Measurements from ENCODE around the gene SIK3.

SIK3 gene

DNA sequence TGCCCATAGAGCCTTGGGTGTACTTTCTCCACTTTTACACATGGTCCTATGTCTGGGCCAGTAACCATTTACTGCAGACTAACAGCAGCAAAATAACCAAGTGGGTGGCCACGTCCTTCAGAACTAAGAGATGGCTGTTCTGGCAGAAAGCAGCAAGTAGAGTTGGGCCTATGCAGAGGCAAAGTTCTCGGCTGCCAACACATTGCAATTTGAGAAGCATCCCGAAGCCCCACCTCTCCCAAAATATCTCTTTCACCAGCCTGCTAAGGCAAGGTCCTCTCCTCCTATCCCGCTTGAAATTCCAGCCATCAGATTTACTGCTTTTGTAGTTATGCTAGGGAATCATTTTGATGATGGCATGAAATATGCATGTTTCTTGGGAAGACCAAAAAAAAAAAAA lies 142.3 kb downstream of the SIK3 start:
- no peak for DNase-seq

DNA sequence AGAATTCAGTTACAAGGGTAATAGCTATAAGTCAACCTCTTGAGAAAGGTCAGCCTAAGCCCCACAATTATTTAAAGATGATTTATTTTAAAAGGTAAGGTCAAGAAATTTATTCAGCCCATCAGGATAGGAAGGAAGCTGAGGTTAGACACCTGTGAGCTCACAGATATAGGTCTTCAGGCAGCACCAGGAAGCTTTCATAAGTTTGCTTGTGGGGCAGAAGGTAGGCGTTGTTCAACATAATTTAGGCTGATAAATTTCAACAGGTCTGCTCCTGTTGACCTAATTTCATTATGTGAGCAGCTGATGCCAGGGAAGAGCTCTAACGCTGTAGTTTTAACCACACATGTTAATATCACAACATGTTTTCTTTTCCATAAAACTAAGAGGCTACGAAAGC lies 142.7 kb downstream of the SIK3 start:
- DNase-seq: no peak

DNA sequence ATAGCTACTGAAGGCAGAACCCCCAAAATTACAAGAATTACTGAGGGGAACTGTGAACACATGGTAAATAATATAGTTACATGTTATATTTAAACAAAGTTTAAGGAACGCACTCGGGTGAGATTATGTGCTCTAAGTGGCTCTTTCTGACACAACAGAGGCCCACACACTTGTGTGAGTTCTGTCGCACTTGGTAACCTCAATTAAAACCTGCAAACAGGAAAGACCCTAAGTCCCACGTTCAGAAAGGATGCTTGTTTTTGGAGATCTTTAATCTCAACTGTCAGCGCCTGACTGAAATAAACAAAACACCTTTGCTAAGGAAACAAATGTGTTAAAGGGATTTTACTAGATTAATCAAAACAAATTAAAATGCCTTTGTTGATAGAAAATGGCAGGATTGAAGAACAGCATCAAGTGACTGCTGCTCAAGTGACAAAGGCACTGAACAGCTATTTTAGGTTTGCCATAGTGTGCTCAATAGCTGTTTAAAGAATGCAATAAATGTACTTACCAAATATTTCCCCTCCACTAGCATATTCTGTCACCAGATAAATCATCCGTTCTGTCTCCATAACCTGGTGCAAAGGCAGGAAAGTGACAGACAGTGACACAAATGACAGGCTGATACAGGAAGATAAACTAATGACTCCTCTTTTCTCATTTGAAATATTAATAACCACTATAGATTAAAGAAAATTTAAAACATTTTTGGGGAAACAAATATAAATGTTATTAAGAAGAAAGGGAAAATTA lies 144.5 kb downstream of the SIK3 start:
- DNase-seq: no peak

DNA sequence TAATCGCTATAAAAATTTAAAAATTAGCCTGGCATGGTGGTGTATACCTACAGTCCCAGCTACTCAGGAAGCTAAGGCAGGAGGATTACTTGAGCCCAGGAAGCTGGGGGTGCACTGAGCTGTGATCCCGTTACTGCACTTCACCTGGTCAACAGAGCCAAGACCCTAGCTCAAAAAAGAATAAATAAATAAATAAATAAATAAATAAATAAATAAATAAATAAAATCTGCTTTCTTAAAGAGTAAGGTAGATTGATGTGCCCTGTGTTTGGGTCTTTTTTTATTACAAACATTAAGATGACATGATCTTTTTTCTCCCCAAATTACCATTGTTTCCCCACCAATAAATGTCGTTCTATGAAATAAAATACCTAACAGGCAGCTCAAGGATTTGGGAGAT lies 146.5 kb downstream of the SIK3 start:
- no peak for DNase-seq

DNA sequence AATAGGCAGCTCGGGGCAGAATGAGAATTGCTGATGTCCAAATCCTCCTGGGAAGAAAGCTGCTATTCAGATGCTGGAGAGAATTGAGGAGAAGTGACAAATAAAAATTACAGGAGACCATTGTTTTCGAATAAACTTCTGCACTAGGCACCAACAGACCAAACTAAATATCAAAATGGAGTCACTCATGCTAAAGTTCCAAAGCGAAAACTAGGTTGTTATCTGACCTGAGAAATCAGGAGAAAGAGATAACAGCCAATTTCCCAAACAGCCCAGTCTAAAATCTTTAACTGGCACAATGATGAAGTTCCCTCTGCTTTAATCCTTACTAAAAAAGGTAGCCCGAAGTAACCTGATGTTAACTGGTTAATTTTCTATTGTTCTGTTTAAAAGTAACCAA lies 148.0 kb downstream of the SIK3 start:
- DNase-seq: no peak

DNA sequence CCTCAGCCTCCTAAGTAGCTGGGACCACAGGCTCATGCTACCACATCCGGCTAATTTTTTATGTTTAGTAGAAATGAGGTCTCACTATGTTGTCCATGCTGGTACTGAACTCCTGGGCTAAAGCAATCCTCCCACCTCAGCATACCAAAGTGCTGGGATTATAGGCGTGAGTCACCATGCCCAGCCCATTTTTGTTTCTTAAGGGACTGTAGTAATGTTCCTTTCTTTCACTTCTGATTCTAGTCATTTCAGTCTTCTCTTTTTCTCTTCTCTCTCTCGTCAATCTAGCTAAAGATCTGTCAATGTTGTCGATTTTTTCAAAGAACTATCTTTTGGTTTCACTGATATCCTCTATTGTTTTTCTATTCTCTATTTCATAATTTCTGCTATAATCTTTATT lies 149.8 kb downstream of the SIK3 start:
- no peak for DNase-seq

DNA sequence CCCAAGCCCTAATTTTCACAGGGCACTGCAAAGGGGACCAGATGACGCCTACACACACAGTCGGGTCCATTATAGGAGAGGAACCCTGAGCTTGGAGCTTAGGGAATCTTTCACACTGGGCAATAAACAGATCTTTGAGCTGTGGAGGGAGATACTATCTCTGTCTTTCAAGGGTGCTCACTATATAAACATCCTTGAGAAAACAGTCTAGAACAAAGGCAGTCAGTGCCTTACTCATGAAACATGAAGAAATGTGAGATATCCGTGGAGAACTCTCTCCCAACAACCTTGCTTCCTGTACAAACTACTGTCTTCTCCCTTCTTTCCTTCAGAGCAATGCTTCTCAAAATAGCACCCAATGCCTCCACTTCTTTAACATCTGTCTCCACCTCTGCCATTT lies 151.8 kb downstream of the SIK3 start:
- no peak for DNase-seq

DNA sequence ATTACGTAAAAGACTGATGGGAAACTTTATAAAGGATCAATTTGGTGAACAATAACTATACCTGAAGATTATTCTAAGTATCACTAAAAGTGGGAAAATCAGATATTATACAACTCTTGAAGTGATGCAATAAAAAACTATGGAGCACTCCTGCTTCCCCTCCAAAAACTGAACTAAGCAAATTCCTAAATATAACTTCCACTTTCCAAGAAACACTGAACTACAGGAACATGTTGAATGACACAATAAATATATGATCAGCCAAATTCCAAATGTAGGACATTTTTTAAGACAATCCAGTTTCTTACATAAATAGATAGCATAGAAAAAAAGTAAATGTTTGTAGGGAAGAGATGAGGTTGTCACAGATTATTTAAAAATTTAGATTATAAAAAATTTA lies 158.7 kb downstream of the SIK3 start:
- no peak for DNase-seq

DNA sequence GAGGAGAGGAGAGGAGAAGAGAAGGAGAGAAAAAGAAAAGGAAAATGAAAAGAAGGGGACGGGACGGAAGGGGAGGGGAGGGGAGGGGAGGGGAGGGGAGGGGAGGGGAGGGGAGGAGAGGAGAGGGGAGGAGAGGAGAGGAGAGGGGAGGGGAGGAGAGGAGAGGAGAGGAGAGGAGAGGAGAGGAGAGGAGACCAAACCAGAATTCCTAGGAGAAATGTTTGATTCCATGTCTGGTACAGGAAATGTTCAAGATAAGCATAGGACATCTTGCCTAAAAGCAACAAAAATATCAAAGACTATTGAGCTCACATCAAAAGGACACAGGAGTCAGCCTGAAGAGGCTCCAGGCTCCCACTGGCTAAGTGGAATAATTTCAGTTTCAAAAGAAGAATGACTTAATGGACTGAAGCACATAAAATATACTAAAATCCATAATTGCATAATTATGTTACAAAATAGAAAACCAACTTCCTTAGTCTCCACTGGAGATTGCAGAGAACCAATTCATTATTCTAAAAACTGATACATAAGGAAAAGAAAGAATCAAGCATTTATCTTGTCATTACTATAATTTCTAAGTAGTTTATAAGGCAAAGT lies 159.7 kb downstream of the SIK3 start:
- no peak for DNase-seq

DNA sequence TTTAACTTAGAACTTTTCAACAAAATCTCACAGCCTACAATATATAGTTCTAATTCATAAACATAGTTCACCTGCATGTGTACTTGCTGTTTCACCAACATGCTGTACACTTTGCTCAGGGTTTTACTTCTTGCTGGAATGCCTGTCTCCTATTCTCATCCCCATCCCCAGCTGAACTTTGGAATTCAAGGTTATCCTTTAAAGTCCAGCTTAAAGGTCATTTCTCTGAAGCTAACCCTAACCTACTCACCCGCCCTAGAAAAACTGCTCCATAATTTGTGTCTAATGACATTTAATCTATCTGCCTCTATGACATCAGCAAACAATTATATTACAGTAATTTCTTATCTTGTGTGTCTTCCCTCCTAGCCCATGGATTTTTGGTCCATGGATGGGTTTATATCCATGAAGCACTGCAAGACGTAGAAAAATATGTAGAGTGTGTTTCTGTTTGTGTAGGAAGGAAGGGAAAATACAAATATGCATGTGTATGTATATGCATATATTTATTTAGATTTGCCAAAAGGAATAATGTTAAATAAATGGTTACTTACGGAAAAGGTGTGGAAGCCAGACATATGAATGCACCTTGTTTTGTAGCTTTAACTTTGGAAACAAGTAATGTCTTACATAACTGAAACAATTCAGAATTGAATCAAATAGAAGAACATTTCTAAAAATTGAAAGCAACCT lies 161.3 kb downstream of the SIK3 start:
- no peak for DNase-seq

DNA sequence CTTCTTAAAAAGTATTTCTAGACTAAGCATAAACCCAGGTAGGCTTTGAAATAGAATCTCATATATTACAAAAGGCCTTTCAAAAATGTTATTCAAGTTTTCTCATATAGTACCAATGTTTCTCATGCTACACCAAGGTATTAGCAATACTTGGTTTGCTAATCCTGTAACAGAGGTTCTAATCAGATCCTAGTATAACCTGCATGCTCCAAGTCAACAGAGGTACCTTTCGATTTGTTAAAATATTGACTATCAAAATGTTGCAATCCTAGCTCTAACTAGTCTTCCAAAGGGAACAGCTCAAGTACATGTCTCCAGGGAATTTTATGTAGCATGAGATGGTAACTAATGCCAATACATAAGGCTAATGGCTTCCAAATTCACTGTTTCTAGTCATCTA lies 162.7 kb downstream of the SIK3 start:
- no peak for DNase-seq

DNA sequence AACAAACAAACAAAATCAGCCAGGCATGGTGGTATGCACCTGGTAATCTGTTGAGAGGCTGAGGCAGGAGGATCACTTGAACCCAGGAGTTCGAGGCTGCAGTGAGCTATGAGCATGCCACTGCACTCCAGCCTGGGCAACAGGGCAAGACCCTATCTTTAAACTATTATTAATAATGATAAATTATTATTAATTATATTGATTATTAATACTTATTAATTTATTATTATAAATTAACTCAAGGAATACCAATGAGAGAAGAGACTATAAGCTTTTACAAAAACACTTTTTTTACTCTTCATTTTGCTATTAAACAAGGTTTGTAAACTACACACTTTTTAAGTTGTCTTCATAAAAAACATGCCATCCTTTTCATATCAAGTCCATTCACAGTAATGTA lies 163.1 kb downstream of the SIK3 start:
- no peak for DNase-seq

DNA sequence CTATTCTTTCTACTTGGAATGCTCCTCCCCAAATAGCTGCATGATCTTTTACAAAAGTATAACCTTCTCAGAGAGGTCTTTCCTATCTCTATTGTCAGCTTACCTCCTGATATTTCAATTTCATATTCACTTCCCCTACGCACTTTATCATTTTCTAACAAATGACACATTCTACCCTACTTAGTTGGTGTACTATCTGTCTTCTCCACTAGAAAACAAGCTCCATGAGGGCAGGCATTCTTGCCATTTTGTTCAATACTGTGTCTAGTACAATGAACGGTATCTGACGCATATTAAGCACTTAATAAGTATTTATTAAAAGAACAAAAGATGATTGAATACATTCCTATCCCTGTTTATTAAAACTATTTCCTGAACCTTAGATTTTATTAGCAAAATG lies 164.3 kb downstream of the SIK3 start:
- no peak for DNase-seq

DNA sequence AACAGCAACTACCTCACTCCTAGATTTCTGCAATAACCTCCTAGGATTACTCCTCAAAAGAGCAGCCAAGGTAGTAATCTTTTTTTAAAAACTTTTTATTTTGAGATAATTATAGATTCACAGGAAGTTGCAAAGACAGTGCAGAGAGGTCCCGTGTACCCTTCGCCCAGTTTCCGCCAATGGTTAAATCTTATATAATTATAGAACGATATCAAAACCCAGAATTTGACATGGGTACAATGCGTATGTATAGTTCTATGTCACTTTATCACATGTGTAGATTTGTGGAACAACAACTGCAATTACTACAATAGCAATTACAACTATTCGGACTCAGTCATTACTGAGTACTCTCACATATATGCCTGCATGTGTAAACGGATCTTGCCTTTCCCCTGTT lies 166.0 kb downstream of the SIK3 start:
- DNase-seq: no peak

DNA sequence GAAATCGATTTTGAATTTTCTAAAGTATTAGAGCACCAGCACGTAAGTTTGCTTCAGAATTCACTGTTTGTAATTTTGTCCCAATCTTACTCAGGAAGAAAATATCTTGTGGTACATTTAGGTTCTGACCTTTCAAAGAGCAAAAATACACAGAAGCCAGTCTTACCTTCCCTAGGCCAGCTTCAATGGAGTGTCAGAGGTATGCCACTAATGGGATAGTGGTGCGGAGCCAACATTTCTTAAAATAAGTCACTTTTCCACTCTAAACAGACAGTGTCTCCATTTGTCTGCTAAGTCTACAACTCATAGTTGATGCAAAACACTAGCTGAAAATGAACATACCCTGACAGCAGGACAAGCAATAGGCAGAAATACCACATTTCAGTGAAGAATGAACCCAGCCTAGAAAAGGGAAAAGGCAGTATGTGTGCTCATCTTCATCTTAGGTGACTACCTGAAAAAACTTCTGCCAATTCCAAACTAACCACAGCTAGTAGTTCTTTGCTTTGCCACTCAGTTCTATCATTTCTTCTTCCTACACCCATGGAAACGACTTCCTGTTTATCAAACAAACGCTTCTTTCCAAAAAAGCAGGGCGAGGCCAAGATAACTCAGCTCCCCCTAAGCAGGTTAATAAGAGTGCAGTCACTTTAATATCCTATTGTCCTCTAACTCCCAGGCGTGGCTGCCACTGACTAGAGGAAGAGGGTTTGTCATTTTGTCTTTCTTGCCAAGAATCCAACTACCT lies 166.8 kb downstream of the SIK3 start:
- no peak for DNase-seq

DNA sequence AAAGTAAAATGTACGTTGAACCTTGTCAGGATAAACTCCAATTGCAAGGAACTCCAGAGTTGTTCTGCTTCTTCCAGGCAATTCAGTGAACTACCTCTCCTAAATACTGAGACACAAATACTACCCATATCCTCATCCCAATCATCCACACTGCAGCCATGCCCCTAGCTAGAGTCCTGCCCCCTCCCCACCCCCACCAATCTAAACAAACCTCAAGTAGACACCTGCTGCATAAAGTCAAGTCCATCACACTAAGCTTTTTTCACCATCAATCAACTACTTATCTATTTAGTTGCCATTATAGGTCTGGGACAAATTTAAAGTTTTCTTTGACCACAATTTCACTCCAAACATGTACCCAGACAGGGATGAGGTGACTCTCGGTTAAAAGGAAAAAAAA lies 167.6 kb downstream of the SIK3 start:
- DNase-seq: no peak

DNA sequence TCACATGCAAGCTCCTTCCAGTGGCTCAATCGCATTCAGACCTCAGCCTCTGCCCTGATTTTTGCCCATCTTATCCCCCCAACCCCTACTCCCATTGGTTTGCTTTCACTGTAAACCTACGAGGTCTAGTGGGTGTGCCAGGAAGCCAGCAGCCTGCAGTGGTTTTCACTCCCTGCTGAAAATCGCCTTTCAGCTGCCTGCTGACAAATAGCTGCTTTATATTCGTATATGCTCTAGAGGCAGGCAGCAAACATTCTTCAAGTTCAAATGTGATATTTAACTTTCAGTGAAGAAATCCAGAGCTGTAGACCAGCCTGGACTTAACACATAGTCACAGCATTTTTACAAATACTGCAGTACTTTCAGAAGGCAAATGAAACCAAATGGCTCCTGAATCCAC lies 168.1 kb downstream of the SIK3 start:
- no peak for DNase-seq

DNA sequence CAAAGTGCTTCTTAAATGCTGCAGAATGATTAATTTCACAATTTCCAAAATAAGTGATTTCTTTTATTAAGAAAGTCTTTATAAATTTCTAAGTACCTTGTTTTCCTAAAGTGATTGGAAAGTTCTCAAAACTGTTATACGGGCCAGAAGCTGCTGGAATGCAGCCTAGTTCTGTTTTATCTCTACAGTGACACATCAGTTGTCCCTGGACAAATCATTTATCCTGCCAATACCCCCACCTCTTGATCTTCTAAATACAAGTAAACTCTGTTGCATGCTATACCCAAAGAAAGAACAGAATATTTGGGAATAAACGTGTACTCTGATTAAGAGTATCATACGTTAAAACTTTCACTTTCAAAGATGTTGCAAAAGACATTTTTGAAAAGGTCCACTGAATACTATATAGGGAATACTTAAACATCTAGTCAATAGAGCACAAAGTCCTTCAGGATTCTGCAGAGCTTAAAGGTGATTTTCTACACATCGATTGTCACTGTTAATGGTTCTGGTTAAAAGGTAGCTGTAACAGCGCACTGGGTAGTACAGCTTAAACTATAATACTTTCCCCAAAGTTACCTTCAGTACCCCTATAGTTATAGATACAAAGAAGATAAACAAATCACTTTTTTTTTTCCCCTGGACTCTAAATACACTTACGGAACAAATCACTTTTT lies 168.7 kb downstream of the SIK3 start:
- DNase-seq: no peak

DNA sequence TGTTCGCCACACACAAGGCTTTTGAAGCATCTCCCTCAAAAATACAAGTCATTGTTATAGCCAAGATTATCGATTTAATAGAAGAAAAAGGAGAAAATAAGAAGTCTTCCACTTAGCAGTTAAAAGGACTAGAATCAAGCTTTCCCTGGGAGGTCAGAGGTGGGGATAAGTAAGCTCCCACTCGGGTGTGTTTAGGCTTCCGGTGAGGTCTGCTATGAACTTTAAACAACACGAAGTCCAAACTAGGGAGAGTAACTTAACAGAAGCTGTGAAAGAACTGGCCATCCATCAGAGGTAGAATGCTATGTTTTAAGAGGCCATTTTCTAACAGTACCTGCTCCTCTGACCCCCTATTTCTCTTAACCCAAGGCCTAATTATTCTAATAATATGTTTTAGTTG lies 169.4 kb downstream of the SIK3 start:
- no peak for DNase-seq

DNA sequence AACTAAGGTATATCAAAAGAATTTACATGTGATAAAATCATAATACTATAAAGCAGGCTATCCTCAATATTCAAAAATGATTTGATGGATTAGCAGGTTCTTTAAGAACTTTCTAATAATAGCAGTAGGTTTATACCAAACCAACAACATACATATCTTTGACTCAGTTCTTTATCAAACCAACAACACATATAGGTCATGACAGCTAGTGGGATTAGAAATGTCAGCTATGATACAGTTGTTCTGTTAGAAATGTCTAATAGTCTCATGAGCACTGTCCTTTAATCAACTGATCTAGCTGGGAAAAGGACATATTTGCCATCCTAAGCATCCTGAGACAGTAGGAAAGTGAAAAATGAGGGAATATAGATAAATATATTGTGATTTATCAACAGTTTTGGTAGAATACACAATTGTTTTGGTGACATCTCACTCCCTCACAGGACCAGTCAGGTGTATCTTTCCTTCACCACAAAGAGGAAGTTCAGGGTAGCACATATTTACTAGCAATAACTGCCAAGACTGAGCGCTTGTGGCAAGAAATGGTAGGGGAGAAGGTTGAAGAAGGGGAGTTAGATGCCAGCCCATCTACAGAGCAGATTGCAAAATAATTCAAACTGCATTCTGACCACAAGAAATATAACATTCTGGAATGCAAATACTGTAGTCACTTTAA lies 170.0 kb downstream of the SIK3 start:
- no peak for DNase-seq

DNA sequence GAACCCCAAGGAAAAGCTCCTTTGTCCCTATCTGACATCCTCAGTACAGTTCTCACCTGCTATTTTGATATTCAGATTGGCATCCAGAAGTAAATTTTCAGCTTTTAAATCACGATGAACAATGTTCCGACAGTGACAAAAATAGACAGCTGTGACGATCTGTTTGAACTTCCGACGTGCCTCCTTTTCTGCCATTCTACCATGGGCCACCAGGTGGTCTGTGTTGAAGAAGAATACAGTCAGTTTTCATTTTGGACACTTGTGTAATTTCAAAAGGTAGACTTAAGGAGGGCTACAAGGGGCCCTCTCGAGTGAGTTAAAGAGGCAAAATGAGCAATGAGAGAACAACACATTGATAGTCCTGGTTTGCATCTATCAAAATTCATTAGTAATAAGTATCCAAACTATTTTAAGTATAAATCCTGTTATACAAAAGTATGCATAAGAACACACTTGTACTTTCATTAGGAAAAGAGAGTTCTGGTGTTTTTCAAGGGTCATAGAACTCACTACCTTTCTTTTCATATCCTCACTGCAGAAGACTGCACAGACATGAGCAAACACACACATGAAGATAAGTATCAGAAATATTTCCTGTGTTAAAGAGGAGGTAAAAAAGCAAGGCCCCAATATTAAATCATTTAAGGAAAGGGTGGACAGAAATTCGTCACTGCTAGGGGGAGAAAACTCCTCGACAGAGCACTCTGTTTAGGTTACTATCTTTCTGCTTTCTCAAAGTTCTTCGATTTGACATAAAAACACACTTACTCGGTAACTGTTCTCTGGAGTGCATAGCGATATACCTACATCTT lies 170.9 kb downstream of the SIK3 start:
- no peak for DNase-seq

DNA sequence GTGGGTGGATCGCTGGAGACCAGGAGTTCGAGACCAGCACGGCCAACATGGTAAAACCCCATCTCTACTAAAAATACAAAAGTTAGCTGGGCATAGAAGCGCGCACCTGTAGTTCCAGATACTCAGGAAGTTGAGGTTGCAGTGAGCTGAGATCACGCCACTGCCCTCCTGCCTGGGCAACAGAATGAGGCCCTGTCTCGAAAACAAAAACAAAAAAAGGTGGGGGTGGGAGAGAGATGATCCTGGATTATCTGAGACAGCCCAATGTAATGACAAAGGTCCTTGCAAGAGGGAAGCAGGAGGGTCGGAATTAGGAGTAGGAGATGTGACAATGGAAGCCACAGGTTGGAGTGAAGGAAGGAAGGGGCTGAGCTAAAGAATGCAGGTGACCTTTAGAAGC lies 173.2 kb downstream of the SIK3 start:
- no peak for DNase-seq

Data from retina (tissue), 1 donor.